HuH-7.5 (cell line): ENCODE results near the gene DOCK6.

ENCODE experiments used
- DNase-seq: peaks from one replicate; pipeline ENCODE4 v3.0.0; 2011; ENCODE audit warnings: low spot score

DOCK6 gene

DNA sequence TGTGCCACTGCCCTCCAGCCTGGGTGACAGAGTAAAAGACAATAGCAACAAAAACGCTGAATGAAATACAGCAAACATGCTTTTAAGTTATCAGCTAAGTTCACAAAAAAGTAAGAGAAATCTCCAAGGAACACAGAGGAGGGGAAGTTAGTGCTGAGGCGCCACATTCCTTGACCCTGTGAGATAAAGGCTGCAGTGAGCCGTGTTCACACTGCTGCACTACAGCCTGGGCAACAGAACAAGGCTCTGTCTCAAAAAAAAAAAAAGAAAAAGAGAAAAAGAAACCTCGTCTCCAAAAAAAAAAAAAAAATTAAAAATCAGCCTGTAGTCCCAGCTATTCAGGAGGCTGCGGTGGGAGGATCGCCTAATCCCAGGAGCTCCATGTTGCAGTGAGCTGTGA lies 16.3 kb upstream of the DOCK6 start:
- no peak for DNase-seq

DNA sequence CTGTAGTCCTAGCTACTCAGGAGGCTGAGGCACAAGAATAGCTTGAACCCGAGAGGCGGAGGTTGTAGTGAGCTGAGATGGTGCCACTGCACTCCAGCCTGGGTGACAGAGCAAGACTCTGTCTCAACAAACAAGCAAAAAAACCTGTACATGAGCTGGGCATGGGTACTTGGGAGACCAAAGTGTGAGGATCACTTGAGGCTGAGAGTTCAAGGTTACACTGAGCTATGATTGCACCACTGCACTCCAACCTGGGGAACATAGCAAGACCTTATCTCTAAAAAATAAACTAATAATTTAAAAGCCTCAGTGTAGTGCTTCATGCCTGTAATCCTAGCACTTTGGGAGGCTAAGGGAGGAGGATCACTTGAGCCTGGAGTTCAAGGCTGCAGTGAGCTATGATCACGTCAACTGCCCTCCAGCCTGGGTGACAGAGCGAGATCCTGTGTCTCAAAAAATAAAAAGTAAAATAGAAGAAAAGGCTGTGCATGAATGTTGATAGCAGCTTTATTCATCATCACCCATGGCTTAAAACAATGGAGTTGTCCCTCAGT lies 12.3 kb upstream of the DOCK6 start:
- DNase-seq, result no peak

GRCh38 chr19:11273989-11274388 lies 11.7 kb upstream of the DOCK6 start:
- DNase-seq, result no peak

GRCh38 chr19:11273296-11273695 lies 11.0 kb upstream of the DOCK6 start:
- DNase-seq, result no peak

GRCh38 chr19:11269408-11269807 lies 7.1 kb upstream of the DOCK6 start:
- DNase-seq, result no peak

DNA sequence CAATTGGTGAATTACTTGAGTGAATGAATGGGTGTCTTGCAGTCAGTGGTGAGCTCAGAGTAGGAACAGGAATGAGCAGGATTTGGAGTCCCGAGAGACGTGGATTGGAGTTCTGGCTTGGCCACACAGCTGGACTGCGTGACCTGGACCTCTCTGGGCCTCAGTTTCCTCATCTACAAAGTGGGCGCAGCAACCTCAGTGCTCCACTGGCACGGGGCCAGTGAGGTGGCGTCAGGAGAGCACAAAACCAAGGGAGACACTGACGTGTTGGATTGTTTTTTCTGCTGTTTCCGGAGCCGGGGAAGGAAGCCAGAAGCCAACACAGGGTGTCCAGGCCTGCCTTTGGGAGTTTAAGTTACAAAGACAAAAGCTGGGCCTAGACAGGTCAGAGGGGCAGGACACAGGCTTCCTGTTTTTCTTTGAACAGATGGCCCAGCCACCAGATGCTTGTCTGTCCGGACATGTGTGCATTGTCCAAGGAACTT lies 6.5 kb upstream of the DOCK6 start:
- no peak for DNase-seq

DNA sequence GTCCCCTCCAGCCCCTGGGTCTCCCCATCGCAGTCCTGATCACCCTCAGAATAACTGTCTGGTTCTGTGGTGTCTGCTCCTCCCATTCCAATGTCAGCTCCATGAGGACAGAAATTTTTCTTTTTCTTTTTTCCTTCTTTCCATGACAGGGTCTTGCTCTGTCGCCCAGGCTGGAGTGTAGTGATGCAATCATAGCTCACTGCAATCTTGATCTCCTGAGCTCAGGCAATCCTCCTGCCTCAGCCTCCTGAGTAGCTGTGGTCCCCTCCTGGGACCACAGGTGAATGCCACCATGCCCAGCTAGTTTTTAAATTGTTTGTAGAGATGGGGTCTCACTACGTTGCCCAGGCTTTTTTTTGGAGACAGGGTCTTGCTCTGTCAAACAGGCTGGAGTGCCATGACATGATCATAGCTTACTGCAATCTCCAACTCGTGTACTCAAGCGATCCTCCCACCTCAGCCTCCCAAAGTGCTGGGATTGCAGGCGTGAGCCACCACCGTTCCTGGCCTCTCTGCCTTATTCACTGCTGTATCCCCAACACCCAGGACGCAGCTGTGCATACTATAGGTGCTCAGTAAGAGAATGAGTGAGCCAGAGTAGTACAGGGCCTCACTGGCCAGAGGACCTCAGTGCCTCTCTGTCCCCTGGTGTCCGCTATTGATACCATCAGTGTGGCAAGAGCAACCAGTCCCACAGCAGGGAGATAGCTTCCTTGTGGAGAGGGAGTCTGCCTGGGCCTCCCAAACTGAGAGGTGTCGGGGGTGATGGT lies 5.2 kb upstream of the DOCK6 start:
- no peak for DNase-seq

- DNase-seq, result peak; percentile 95
Observed at GRCh38 chr19:11265785-11266236, 3.5 kb upstream of the DOCK6 start.

DNA sequence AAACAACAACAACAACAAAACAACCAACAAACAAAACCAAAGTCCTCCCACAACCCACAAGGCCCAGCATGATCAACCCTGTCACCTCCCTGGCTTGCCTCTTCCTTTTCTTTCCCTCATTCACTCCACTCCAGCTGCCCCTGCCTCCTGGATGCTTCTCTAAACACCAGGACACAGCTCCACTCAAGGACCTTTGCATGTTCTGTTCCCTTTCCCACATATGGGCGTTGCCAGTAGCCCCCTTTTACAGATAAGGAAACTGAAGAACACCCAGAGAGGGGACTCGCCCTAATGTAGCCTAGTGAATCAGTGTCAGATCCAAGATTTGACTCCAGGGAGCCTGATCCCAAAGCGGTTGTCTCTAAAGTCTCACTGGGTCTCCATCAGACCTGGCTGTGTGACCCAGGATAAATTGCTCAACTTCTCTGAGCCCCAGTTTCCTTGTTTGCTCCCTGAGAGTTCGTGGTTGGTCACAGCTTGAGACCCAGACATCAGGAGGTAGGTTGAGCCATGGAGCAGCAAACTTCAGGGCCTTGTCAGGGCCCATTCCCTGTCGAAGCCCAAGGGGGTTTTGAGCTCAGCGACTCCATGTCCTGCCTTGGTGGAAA lies 3.0 kb upstream of the DOCK6 start:
- DNase-seq, result no peak

DNA sequence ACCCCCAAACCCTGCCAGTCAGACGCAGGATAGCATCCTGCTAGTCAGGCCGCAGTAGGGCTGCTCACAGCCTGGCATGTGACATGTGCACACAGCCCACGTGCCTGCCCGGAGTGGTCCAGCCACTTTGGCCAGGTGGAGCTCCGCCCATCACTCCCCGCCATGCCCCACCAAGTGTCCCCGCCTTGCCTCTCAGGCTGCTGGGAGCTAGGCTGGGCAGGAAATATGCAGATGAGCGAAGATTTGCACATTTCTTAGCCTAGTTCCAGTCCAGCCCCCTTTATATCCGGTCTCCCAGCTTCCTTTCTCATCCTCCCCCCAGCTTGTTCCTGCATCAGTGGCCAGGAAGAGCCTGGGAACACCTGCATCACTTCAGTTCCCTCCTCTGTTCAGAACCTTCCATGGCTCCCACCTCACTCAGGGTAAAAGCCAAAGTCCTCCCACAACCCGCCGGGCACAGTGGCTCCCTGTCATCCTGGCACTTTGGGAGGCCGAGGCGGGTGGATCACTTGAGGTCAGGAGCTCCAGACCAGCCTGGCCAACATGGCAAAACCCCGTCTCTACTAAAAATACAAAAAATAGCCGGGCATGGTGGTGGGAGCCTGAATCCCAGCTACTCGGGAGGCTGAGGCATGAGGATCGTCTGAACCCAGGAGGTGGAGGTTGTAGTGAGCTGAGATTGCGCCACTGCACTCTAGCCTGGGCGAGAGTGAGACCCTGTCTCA lies 2.3 kb upstream of the DOCK6 start:
- no peak for DNase-seq

GRCh38 chr19:11263726-11264125 lies 1.4 kb upstream of the DOCK6 start:
- no peak for DNase-seq

GRCh38 chr19:11261431-11261970 lies 823 bp downstream of the DOCK6 start:
- DNase-seq, result no peak

GRCh38 chr19:11260996-11261395 lies 1.3 kb downstream of the DOCK6 start:
- no peak for DNase-seq

DNA sequence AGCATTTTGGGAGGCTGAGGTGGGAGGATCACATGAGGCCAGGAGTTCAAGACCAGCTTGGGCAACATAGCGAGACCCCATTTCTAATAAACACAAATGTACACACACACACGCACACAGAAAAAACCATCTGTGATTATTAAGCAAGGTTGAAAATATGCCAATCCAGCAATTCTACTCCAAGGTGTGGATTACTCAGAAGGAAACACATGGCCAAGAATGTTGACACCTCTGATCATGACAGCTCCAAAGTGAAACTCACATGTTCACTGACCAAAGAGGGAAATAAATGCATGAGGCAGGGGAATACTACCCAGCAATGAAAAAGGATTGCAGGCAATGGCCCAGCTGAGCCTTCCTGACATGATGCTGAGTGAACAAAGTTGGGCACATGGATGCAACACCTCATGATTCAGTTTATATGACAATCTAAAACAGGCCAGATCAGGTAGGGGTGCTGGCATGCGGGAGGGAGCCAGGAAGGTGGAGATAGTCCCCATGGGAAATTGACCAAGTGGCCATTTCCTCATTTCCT lies 4.4 kb downstream of the DOCK6 start:
- DNase-seq, result no peak

- no peak for DNase-seq
Observed at GRCh38 chr19:11256189-11256588, 6.1 kb downstream of the DOCK6 start.

GRCh38 chr19:11254666-11255065 lies 7.7 kb downstream of the DOCK6 start:
- no peak for DNase-seq

DNA sequence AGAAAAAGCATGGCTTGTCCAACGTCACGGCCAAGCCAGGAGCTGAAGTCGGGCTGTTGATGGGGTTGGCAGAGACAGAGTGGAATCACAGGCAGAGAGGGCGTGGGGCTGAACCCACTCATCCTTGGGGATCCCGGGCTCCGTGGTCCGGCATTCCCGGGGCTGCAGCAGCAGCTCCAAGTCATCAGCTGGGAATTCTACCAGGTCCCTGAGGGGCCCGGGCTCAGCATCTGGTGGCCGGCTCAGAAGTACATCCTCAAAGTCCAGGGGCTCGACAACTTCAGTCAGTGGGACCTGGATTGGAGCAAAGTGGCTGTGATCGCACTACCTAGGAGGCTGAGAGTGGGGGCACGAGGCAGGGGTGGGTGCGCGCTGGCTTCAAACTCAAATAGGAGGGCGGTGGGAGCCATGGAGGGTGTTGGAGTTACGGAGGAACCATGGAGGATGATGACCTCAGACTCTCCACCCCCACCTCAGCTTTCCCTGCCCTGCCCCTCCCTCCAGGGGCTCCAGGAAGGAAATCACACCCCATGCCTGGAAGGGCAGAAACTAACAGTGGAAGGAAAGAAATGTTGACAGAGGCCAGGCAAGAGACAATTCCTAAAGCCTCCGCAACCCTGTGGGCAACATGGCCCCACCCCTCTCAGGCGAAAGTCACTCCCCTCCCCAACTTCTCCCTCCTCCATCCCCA lies 9.5 kb downstream of the DOCK6 start:
- DNase-seq, result no peak

GRCh38 chr19:11251650-11252314 lies 10.5 kb downstream of the DOCK6 start:
- DNase-seq, result no peak

- DNase-seq, result no peak
Observed at GRCh38 chr19:11251217-11251616, 11.1 kb downstream of the DOCK6 start.

- DNase-seq, result no peak
Observed at GRCh38 chr19:11248852-11249251, 13.5 kb downstream of the DOCK6 start.

- no peak for DNase-seq
Observed at GRCh38 chr19:11247934-11248333, 14.4 kb downstream of the DOCK6 start.
